COLO829 (cell line): ENCODE data around the gene FAM222A.

Experiments
- DNase-seq: peaks from one replicate; pipeline ENCODE4 v3.0.0; 2012; ENCODE audit warnings: low spot score

The FAM222A gene

DNA sequence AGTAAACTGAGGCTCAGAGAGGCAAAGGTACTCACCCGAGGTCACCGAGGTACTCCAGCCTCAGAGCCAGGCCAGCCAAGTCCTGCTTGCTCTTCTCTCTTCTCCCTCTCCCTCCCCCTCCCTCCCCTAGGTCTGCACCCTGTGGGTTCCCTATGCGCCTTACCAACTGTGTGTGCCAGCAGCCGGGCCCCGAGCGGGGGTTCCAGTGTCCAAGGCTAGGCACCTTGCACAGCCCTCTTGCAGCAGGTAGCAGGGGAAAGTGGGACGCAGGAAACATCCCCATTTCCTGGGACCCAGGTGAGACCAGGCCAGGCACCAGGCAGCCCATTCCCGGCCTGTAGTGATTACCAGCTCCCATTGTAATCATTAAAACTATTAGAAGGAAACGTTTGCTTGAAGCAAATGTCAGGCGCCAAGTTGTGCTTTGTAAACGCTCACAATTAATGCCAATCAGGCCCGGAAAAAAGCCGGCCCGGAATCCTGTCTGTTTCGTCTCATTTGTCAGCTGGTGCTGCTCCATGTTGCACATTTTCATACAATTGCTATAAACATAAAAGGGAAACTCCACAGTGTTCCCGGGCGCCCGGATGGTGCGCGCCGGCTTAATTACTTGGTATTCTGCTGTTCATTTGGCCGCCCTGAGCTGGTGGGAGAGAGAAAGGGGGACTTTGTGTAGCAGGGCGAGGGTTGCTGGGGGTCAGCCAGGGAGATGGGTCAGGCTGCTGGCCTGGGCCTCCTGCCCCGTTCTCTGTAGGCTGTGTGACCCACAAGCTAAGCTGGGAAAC, 11.9 kb downstream of the FAM222A start:
- no peak for DNase-seq

GRCh38 chr12:109726106-109726497, 12.5 kb downstream of the FAM222A start:
- DNase-seq, result no peak

DNA sequence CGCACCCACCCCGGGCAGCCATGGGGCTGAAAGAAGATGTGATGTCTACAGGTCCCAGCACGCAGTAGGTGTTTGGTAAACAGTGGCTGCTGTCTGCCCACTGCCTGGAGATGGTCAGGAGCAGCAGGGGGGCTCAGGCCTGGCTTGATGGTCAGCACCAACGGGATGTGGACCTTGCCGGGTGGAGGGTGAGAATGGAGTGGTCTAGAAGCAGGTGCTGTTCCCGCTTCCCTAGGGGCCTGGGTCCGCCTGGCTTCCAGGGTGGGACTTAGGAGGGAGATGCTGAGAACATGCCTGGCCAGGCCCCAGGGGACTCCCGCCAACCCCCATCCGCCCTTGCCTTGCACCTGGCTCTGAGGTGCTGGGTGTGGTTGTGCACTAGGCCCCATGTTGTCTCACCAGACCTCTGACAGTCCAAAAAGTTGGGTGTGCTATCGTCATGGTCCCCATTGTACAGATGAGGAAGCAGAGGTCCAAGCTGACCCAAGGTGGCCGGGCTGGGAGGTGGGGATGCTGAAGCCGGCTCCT, 12.9 kb downstream of the FAM222A start:
- DNase-seq, result no peak

DNA sequence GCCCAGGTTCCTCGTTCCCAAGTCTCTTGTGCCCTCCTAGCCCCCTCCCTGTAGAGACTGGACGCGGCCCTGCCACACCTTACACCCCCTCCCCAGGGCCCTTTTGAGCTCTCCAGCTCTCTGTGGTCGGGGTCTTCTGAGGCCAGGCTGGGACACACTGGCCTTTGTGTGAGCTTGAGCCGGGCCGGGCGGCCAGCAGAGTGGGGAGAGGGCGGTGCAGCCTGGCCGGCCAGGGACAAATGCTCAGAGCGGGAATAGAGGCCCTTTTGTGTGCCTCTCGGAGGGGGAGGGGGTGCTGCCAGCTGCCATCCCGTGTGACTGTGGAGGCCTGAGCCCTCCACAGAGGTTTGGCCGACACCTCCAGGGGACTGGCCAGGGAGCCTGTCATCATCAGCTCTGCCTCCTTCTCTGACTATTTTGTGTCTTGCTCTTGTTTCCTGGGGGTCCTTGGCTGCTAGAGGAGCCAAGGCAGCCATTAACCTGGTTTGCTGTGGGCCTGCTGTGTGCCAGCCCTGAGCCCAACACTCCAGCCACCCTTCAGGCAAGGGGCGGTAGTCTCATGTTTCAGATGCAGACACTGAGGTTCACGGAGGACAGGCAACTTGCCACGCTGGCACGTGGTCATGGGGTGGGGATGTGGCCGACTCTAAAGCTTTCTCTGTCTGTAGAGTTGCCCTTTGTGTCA, 13.6 kb downstream of the FAM222A start:
- peak; percentile 81 for DNase-seq

DNA sequence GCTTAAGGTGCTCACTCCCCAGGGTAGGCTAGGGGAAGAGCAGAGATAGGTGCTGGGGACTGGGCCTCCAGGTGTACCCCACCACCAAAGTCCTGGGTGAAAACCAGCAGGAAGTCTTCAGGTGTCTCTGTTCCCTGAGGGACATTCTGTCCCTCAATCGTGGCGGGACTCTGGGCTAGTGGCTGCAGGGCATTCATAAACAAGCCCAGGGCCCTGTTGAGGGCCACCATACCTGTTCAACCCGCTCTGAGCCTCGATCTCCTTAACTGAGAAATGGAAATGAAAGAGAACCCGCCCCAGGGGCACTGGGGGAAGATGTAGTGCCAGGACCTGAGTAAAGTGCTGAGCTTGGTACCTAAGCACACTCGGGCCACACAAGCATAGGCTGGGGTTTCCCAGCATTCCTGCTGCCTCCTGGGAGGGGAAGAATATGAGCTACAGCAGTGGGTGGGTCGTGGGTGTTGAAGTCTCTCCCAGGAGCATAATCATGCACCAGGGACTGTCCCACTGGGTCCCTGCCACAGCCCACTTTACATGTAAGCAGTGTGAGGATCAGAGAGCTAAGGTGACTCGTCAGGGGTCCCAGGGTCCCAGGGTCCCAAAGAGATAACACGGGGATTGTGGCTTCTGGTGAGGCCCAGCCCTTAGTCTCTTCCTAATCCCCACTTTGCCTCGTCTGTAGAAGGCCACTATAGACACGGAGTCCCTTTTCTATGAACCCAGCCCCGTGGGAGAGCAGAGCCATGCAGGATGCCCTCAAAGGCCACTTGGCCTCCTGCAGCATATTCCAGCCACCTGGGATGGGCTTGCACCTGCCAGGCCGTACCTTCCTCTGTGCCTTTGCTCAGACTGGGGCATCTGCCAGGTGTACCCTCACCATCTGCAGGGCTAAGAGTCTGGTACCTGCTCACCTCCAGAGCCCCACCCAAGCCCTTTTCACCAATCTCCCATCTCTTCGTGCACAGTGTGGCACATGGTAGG, 14.4 kb downstream of the FAM222A start:
- no peak for DNase-seq

DNA sequence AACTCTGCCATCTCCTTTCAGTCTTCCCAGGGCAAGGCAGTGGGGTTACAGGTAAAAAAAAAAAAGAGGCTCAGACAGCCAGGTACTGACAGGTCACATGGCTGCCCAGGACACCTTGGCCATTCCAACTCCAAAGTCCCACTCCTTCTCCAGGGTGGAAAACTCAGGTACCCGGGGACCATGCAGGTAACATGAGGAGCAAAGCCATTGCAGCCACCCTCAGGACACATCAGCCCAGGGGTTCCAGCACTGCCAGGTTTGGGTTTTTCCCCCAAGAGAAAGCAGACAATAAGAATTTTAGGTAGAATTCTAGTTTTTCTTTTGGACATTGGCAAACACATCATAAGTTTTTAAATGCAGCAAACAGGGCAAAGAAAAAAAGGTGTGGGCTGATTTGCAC, 15.3 kb downstream of the FAM222A start:
- no peak for DNase-seq

- DNase-seq, result no peak
Observed at GRCh38 chr12:109729371-109729781, 15.8 kb downstream of the FAM222A start.

GRCh38 chr12:109729801-109730200, 16.2 kb downstream of the FAM222A start:
- DNase-seq, result no peak

- DNase-seq, result no peak
Observed at GRCh38 chr12:109730306-109731145, 16.9 kb downstream of the FAM222A start.

DNA sequence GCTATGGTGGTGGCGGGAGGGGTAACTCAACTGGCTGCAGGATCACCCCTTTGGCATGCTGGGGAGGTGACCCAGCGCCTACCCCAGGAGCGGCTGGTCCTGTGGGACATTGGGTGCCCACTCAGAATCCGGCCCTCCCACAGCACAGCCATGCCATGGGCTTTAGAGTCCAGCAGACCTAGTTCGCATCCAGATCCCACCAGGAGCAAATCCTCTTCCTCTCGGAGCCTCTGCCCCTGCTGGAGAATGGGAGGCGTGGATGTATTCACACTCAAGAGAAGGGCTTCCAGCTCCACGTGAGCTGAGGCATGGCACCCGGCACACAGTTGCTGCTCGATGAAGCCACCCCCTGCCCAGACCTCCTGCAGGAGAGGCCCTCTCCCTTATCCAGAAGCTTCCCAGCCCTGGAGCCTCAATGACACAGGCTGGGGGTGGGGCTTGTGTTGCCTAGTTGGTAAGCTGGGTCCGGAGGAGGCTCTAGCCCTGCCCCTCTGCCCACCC, 17.7 kb downstream of the FAM222A start:
- no peak for DNase-seq

- DNase-seq, result no peak
Observed at GRCh38 chr12:109731806-109732205, 18.2 kb downstream of the FAM222A start.

- no peak for DNase-seq
Observed at GRCh38 chr12:109732321-109733305, 19.0 kb downstream of the FAM222A start.

GRCh38 chr12:109734219-109735000, 20.8 kb downstream of the FAM222A start:
- no peak for DNase-seq

DNA sequence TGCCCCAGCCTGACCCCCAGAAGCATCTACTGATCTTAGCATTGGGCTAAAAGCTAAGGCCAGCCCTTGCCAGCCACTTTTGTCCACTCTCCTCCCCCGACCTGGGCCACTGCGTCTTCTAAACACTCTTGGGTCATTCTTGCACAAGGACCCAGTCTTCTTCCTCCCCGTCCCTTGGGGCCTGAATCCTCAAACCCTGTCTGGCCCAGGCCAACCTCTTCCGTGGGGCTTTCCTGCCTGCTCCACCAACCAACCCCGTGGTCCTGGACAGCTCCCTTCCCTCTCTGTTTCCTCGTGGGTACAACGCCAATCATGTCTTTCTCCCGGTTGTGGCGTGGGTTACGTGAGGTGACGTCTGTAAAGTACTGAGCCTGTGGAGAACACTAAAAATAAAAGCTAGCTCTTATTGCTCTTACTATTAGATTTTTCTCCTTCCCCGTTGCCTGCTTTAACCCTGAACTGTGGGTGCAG, 21.5 kb downstream of the FAM222A start:
- DNase-seq, result no peak

DNA sequence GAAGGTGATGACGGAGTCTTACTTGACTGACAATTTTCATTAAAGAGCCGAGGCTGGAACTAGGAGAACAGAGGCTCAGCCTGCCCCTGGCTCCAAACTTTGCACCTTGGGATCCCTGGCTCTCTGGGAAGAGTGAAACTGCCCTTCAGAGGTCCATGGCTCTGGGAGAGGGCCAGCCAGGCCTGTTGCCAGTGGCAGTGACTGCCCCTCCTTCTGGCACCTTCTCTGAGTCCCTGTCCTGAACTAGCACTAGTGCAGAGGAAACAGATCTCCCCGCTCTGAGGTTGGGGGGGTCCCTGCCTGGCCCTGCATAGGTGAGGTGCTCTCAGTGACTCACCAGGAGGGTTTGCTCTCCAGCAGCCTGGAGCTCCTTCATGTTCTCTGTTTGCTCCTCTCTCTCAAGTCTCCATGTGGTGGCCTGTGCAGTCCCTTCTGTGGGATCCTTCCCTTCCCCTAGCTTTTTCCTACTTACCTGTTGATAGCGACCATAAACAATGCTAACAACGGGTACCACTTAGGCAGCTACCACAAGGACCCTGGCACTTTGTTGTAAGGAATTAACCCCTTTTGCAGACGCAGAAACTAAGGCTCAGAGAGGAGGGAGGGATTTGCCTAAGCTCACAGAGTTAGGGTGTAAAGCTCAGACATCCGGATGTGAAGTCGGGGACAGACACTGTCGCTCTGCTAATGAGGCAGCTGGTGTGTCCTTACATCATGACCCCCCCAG, 22.4 kb downstream of the FAM222A start:
- DNase-seq, result no peak

- DNase-seq, result peak; percentile 30
Observed at GRCh38 chr12:109736552-109737108, 23.0 kb downstream of the FAM222A start.

DNA sequence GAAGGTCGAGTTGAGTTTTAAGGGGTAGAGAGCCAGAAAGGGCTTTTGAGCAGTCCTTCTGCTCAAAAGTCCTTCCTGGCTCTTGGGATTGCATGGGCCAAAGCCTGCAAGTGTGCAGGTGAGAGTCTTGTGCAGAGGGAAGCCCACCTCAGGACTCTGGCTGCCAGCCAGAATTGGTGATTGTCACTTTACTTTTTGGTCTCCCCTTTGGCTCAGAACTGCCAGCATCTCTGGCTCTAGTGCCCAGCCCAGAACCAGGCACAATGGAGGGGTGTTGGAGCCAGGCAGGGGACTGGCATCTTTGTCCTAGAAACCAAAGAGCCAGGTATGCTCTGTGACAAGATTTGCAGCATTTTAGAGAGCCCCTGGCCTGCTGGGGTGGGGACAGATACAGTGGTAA, 23.5 kb downstream of the FAM222A start:
- DNase-seq, result no peak

DNA sequence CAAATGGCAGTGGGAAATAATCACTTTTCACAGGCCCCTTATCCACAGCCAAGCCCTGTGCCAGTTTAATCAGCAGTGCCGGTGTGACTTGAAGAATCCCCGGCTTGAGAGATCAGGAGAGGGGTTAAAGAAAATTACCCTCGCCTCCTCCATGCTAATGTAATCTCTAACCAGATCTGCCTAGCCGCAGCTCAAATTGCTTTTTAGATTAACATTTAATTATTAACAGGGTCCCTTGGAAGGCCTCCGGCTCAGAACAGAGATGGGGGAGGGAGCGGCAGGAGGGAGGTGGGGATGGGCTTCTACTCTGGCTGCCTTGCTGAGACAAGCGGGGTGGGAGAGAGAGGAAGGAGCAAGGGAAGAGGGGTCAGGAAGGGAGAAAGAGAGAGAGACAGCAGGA, 24.0 kb downstream of the FAM222A start:
- no peak for DNase-seq
